Activated T-cell treated with anti-CD3 and anti-CD28 coated beads, Interleukin-2, amount 50 U/mL, for 72 hours (primary cell): ENCODE results near the gene FAM156A. TPM values are rescaled to one million over a fixed set of nuclear protein-coding genes. Genes with fewer than 3 reads are reported as not detected.
"Not testable (repeated sequence)": the region's sequence is repeated elsewhere in the genome, so short reads cannot be mapped to it uniquely, and the experiment has no call there.

Source experiments
- ATAC-seq, 2 donors: fragments of 150-1000 bp; cut with Tn5 transposase; replicated peaks in 1 of 2; 2 replicates each; pipeline ENCODE4 v1.10.0; 2021; ENCODE audit warnings: moderate library complexity in 2 of 2, mild to moderate bottlenecking in 1 of 2
- DNase-seq, 2 donors: peaks; one replicate each; pipeline ENCODE4 v3.0.0; 2021 to 2022; ENCODE audit warnings: mixed read lengths in 1 of 2
- H3K27ac Mint-ChIP-seq: one replicate; pipeline ENCODE4 v1.8.0; 2022; ENCODE audit warnings: mild to moderate bottlenecking, moderate library complexity, mixed read lengths
- H3K27me3 Mint-ChIP-seq: one replicate; pipeline ENCODE4 v1.8.0; 2022; ENCODE audit warnings: low read depth, mixed read lengths
- H3K36me3 Mint-ChIP-seq, 2 donors: one replicate each; pipeline ENCODE4 v1.8.0; 2022; ENCODE audit warnings: mixed read lengths in 2 of 2, mild to moderate bottlenecking in 1 of 2; ENCODE audit not compliant: insufficient read depth in 2 of 2
- H3K4me1 Mint-ChIP-seq: one replicate; pipeline ENCODE4 v1.8.0; 2022; ENCODE audit warnings: low read depth, mixed read lengths
- H3K4me3 Mint-ChIP-seq, 2 donors: one replicate each; pipeline ENCODE4 v1.8.0; 2022; ENCODE audit warnings: mild to moderate bottlenecking in 2 of 2, mixed read lengths in 2 of 2, moderate library complexity in 2 of 2
- H3K9me3 Mint-ChIP-seq, 2 donors: one replicate each; pipeline ENCODE4 v1.8.0; 2022; ENCODE audit warnings: mixed read lengths in 2 of 2
- total RNA-seq, 2 donors: library from RNA; stranded (reverse); gene quantifications; one replicate each; pipeline ENCODE4 v1.2.3, GENCODE V29; 2022

Gene FAM156A
- total RNA-seq: 10 to 100 TPM; 23.2 to 23.8 TPM

- not testable (repeated sequence) for H3K4me3 Mint-ChIP-seq, H3K9me3 Mint-ChIP-seq, H3K4me1 Mint-ChIP-seq, H3K36me3 Mint-ChIP-seq, H3K27me3 Mint-ChIP-seq, DNase-seq, H3K27ac Mint-ChIP-seq
- peak; percentile 90 to 91 for ATAC-seq
These were observed at the start of gene FAM156A for GRCh38 chrX:52958113-52958959. Gene FAM156A (minus strand): TSS chrX:52958518. CDS start chrX:52948588, 9,930 bp downstream.

GRCh38 chrX:53005327-53005726 is 47.0 kb upstream of the FAM156A start:
- no peaks in the 10 kb centered on the region for H3K36me3 Mint-ChIP-seq
- ATAC-seq: no peak
- peaks cover 57% of the 10 kb centered on the region for H3K27me3 Mint-ChIP-seq
- H3K27ac Mint-ChIP-seq: no peak overlapping the region
- no peaks in the 10 kb centered on the region for H3K9me3 Mint-ChIP-seq
- no peak overlapping the region for H3K4me3 Mint-ChIP-seq
- peaks cover 16% of the 10 kb centered on the region for H3K4me1 Mint-ChIP-seq
- no peak for DNase-seq

- no peak for DNase-seq
- Mint-ChIP-seq H3K4me1 (peaks cover 16% of the 10 kb centered on the region), H3K36me3 (no peaks in the 10 kb centered on the region), H3K9me3 (no peaks in the 10 kb centered on the region), H3K27ac (no peak overlapping the region), H3K4me3 (no peak overlapping the region), H3K27me3 (peaks cover 57% of the 10 kb centered on the region)
- ATAC-seq: no peak
These were observed 46.5 kb upstream of the FAM156A start for GRCh38 chrX:53004811-53005210.

- Mint-ChIP-seq H3K27ac (no peak overlapping the region), H3K27me3 (peaks cover 56% of the 10 kb centered on the region), H3K4me1 (peaks cover 16% of the 10 kb centered on the region), H3K4me3 (no peak overlapping the region), H3K36me3 (no peaks in the 10 kb centered on the region), H3K9me3 (no peaks in the 10 kb centered on the region)
- DNase-seq: no peak
- ATAC-seq: no peak
These were observed 45.7 kb upstream of the FAM156A start for GRCh38 chrX:53004038-53004437.

- Mint-ChIP-seq H3K9me3 (no peaks in the 10 kb centered on the region), H3K4me1 (peaks cover 16% of the 10 kb centered on the region), H3K27me3 (peaks cover 58% of the 10 kb centered on the region), H3K4me3 (no peak overlapping the region), H3K36me3 (no peaks in the 10 kb centered on the region), H3K27ac (no peak overlapping the region)
- ATAC-seq (no peak), DNase-seq (no peak)
These were observed 44.8 kb upstream of the FAM156A start for GRCh38 chrX:53003111-53003510.

- Mint-ChIP-seq H3K9me3 (no peaks in the 10 kb centered on the region), H3K36me3 (no peaks in the 10 kb centered on the region)
These were observed 43.6 kb upstream of the FAM156A start for GRCh38 chrX:53001958-53002357.

GRCh38 chrX:53000447-53001135 is 42.3 kb upstream of the FAM156A start:
- Mint-ChIP-seq H3K27me3 (peaks cover 52% of the 10 kb centered on the region), H3K4me3 (peak overlapping the region; percentile 47 to 55), H3K4me1 (peaks cover 30% of the 10 kb centered on the region), H3K27ac (no peak overlapping the region), H3K9me3 (no peaks in the 10 kb centered on the region), H3K36me3 (no peaks in the 10 kb centered on the region)
- DNase-seq (peak in 1 of 2 donors; percentile 10), ATAC-seq (peak in 1 of 2 donors; percentile 60)

More at GRCh38 chrX:53001958-53002357, 43.6 kb upstream of the FAM156A start:
- no peak for DNase-seq
- Mint-ChIP-seq H3K4me1 (peaks cover 19% of the 10 kb centered on the region), H3K27ac (no peak overlapping the region), H3K4me3 (no peak overlapping the region), H3K27me3 (peaks cover 51% of the 10 kb centered on the region)
- ATAC-seq: no peak

GRCh38 chrX:52995987-52996331 is 37.6 kb upstream of the FAM156A start:
- Mint-ChIP-seq H3K4me3 (peak overlapping the region; percentile 82 to 89), H3K27me3 (peaks cover 32% of the 10 kb centered on the region), H3K4me1 (peaks cover 34% of the 10 kb centered on the region), H3K27ac (peak overlapping the region; percentile 95), H3K36me3 (no peaks in the 10 kb centered on the region), H3K9me3 (no peaks in the 10 kb centered on the region)
- DNase-seq (no peak), ATAC-seq (no peak)

- H3K36me3 Mint-ChIP-seq: no peaks in the 10 kb centered on the region
- no peaks in the 10 kb centered on the region for H3K9me3 Mint-ChIP-seq
- H3K27me3 Mint-ChIP-seq: peaks cover 32% of the 10 kb centered on the region
- H3K4me1 Mint-ChIP-seq: peaks cover 39% of the 10 kb centered on the region
- DNase-seq (peak; percentile 90 to 94), ATAC-seq (peak; percentile 96 to 97)
- H3K4me3 Mint-ChIP-seq: peak overlapping the region; percentile 82 to 89
- H3K27ac Mint-ChIP-seq: peak overlapping the region; percentile 95
These were observed 37.0 kb upstream of the FAM156A start for GRCh38 chrX:52995135-52995986.

- Mint-ChIP-seq H3K27me3 (peaks cover 34% of the 10 kb centered on the region), H3K4me1 (peaks cover 44% of the 10 kb centered on the region), H3K27ac (peak overlapping the region; percentile 78), H3K36me3 (no peaks in the 10 kb centered on the region), H3K9me3 (no peaks in the 10 kb centered on the region), H3K4me3 (peak overlapping the region in 1 of 2 donors; percentile 56)
- DNase-seq (peak in 1 of 2 donors; percentile 9), ATAC-seq (peak in 1 of 2 donors; percentile 25)
These were observed 32.5 kb upstream of the FAM156A start for GRCh38 chrX:52990848-52991247.

- Mint-ChIP-seq H3K27ac (peak overlapping the region; percentile 78), H3K4me1 (peaks cover 42% of the 10 kb centered on the region), H3K4me3 (peak overlapping the region; percentile 63 to 71), H3K27me3 (peaks cover 34% of the 10 kb centered on the region)
- ATAC-seq: peak; percentile 66 to 72
- H3K9me3 Mint-ChIP-seq, H3K36me3 Mint-ChIP-seq: not testable (repeated sequence)
- peak; percentile 63 to 65 for DNase-seq
These were observed 31.8 kb upstream of the FAM156A start for GRCh38 chrX:52990011-52990631.
